DND-41 (cell line): Measurements from ENCODE around the gene PTPRD.

Experiments
- CTCF ChIP-seq: IDR thresholded peaks from 2 replicates; pipeline ENCODE4 v1.5.1; 2012; ENCODE audit warnings: borderline replicate concordance, low read length, moderate library complexity, mild to moderate bottlenecking; ENCODE audit not compliant: poor library complexity, severe bottlenecking; ENCODE audit errors: extremely low read depth
- EZH2 ChIP-seq: IDR thresholded peaks from 3 replicates; pipeline ENCODE4 v1.6.1; 2012; ENCODE audit warnings: borderline replicate concordance, low read depth, mild to moderate bottlenecking, moderate library complexity, low read length, inconsistent platforms; ENCODE audit not compliant: severe bottlenecking

- TF ChIP-seq CTCF (no peak), EZH2 (no peak)
Measured at GRCh38 chr9:9560382-9561035, 1052.3 kb downstream of the PTPRD start.
